GM12891 (cell line): ENCODE data around the gene THSD7B.

Experiments
- POLR2A ChIP-seq: IDR thresholded peaks from 2 replicates; pipeline ENCODE4 v1.6.1; 2011; ENCODE audit warnings: low read depth, low read length, control low read depth
- POLR2AphosphoS5 ChIP-seq: IDR thresholded peaks from 2 replicates; pipeline ENCODE4 v1.6.1; 2011; ENCODE audit warnings: low read depth, low read length, control low read depth

DNA sequence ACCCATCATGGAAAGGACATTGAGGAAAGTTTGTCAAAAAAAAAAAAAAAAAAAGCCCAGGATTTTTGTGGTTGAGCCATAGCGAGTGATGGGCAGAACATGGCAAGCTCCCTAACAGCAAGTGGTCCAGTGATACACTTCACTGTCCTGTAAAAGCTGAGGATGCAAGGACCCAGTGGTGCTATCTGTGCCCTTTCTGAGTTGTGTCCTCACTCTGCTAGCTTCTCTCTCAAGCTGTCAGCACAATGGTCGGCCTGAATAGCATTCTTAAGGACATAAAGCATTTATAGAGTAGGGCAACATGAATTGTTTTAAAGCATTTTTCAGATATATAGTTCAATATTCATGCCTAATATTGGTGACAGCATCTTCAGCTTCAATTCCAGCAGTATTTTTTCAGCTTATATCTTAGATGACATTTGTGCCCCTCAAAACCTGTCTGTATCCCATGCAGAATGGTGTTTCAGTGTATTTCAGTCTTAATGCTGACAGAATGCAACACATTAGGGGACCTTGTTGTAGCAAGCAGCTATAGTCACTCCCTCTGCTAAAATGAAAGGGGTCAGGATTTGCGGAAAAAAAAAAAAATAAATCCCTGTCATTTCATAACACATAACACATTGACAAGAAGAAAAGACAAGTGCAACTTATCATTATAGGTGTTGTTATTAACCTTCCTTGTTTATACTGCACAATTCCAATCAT is 496.7 kb downstream of the THSD7B start:
- TF ChIP-seq POLR2A (no peak), POLR2AphosphoS5 (no peak)
